Measurements from ENCODE around the gene ADPGK.
"Not testable (repeated sequence)": the region's sequence is repeated elsewhere in the genome, so short reads cannot be mapped to it uniquely, and the experiment has no call there.

DNA sequence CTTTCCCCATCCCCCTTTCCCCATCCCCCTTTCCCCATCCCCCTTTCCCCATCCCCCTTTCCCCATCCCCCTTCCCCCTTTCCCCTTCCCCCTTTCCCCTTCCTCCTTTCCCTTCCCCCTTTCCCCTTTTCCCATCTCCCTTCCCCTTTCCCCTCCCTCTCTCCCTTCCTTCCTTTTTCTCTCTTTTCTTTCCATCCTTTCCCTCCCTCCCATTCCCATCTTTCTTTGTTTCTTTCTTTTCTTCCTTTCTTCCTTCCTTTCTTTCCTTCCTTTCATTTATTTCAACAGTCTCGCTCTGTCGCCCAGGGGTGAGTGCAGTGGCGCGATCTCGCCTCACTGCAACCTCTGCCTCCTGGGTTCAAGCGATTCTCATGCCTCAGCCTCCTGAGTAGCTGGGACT is 57.7 kb downstream of the ADPGK start:
- TF ChIP-seq CTCF (IDR thresholded peaks at IDR 0.05 in 4 of 5, conservative IDR thresholded peaks at IDR 0.05 in 1 of 5); POLR2A (IDR thresholded peaks at IDR 0.05): not testable (repeated sequence)
